H1 (cell line): ENCODE results near the gene TLK1. TPM values are rescaled to one million over a fixed set of nuclear protein-coding genes. Genes with fewer than 3 reads are reported as not detected.

Source experiments
- CTCF ChIA-PET: fragments of 300-600 bp; sonication (Branson Sonifier 250); formaldehyde crosslinking; loops from one replicate; lab custom pipeline; 2021; ENCODE audit not compliant: partially characterized antibody; lab: Charles Lee
- POLR2A ChIA-PET: fragments of 300-600 bp; sonication (Branson Sonifier 250); formaldehyde crosslinking; loops from one replicate; lab custom pipeline; 2021; ENCODE audit warnings: inconsistent platforms; ENCODE audit not compliant: partially characterized antibody; lab: Charles Lee
- DNase-seq, 2 experiments: peaks; one replicate each; pipeline versions ENCODE4 v3.0.0 to v3.0.0-alpha.2; 2010 to 2022; ENCODE audit warnings: low spot score in 2 of 2, low read depth in 1 of 2, mixed read lengths in 1 of 2
- FAIRE-seq: peaks from 2 replicates; lab custom pipeline; 2011; peaks lifted over from hg19 to GRCh38; lab: Jason Lieb, UNC
- H2AFZ ChIP-seq: 2 replicates; pipeline ENCODE4 v1.8.1; 2012; ENCODE audit warnings: low read length, inconsistent platforms
- H2AK5ac ChIP-seq: 2 replicates; pipeline ENCODE4 v1.6.1; 2013; ENCODE audit warnings: low read depth, low read length
- H2BK120ac ChIP-seq: replicated peaks from 2 replicates; pipeline ENCODE3; 2013; ENCODE audit warnings: low read depth, low read length, inconsistent platforms
- H2BK12ac ChIP-seq: 2 replicates; pipeline ENCODE4 v1.6.1; 2013; ENCODE audit warnings: low read depth, low read length
- H2BK15ac ChIP-seq: 2 replicates; pipeline ENCODE4 v1.6.1; 2013; ENCODE audit warnings: low read length
- H2BK20ac ChIP-seq: 2 replicates; pipeline ENCODE4 v1.6.1; 2013; ENCODE audit warnings: low read length
- H2BK5ac ChIP-seq: 2 replicates; pipeline ENCODE4 v1.6.1; 2013; ENCODE audit warnings: low read depth, low read length
- H3K14ac ChIP-seq: 2 replicates; pipeline ENCODE4 v1.6.1; 2013; ENCODE audit warnings: inconsistent platforms; ENCODE audit not compliant: insufficient read length
- H3K18ac ChIP-seq: 2 replicates; pipeline ENCODE4 v1.6.1; 2013; ENCODE audit warnings: low read length; ENCODE audit errors: extremely low read depth
- H3K23ac ChIP-seq: 2 replicates; pipeline ENCODE4 v1.6.1; 2013; ENCODE audit warnings: inconsistent platforms; ENCODE audit not compliant: insufficient read length
- H3K23me2 ChIP-seq: 2 replicates; pipeline ENCODE4 v1.6.1; 2013; ENCODE audit warnings: low read depth, low read length
- H3K27ac ChIP-seq: 2 replicates; pipeline ENCODE4 v1.6.1; 2011; ENCODE audit warnings: low read depth, low read length, inconsistent platforms
- H3K27me3 ChIP-seq, 4 experiments: replicated peaks in 1 of 4; 1 replicate in 1 of 4; 2 replicates in 3 of 4; pipeline versions ENCODE4 v1.6.1 to v1.8.1; 2011 to 2013; ENCODE audit warnings: low read length in 3 of 4, mild to moderate bottlenecking in 3 of 4, inconsistent platforms in 2 of 4, mixed read lengths in 2 of 4, moderate library complexity in 1 of 4; ENCODE audit not compliant: control insufficient read depth in 3 of 4, insufficient read depth in 3 of 4; ENCODE audit errors: extremely low read depth in 1 of 4
- H3K36me3 ChIP-seq, 4 experiments: 2 replicates each; pipeline versions ENCODE4 v1.6.1 to v1.8.1; 2011 to 2013; ENCODE audit warnings: mild to moderate bottlenecking in 4 of 4, low read length in 3 of 4, moderate library complexity in 2 of 4, control low read depth in 1 of 4, inconsistent platforms in 1 of 4; ENCODE audit not compliant: insufficient read depth in 4 of 4, control insufficient read depth in 2 of 4
- H3K4ac ChIP-seq: replicated peaks from 2 replicates; pipeline ENCODE3; 2013; ENCODE audit warnings: low read length, low read depth, mixed read lengths, inconsistent platforms; ENCODE audit not compliant: insufficient read length
- H3K4me1 ChIP-seq, 4 experiments: replicated peaks in 1 of 4; 1 replicate in 1 of 4; 2 replicates in 3 of 4; pipeline versions ENCODE4 v1.6.1 to v1.8.1; 2011 to 2013; ENCODE audit warnings: low read length in 3 of 4, inconsistent platforms in 2 of 4, mixed read lengths in 1 of 4; ENCODE audit not compliant: insufficient read depth in 4 of 4, control insufficient read depth in 3 of 4
- H3K4me2 ChIP-seq, 2 experiments: 2 replicates each; pipeline versions ENCODE4 v1.6.1 to v1.8.1; 2011 to 2013; ENCODE audit warnings: low read depth in 2 of 2, low read length in 2 of 2, control low read depth in 1 of 2, inconsistent platforms in 1 of 2, mild to moderate bottlenecking in 1 of 2; ENCODE audit not compliant: insufficient read depth in 1 of 2
- H3K4me3 ChIP-seq, 4 experiments: fragments of 200-600, 300-600 bp in 1 of 4; sonication (generic), shearing (Covaris generic), sonication (Bioruptor Twin) in 1 of 4; 2 replicates each; pipeline versions ENCODE4 v1.5.1 to v1.8.1; 2011 to 2016; ENCODE audit warnings: low read length in 4 of 4, low read depth in 3 of 4, control low read depth in 2 of 4, inconsistent platforms in 2 of 4, mild to moderate bottlenecking in 2 of 4, mixed read lengths in 1 of 4, moderate library complexity in 1 of 4; ENCODE audit not compliant: insufficient read depth in 2 of 4; ENCODE audit errors: extremely low read depth in 1 of 4
- H3K56ac ChIP-seq: replicated peaks from 2 replicates; pipeline ENCODE3; 2013; ENCODE audit warnings: low read depth, mild to moderate bottlenecking, mixed read lengths, low read length, inconsistent platforms; ENCODE audit not compliant: insufficient read length
- H3K79me1 ChIP-seq: 2 replicates; pipeline ENCODE4 v1.6.1; 2013; ENCODE audit warnings: low read depth, low read length, control low read depth
- H3K79me2 ChIP-seq, 2 experiments: 2 replicates each; pipeline versions ENCODE4 v1.6.1 to v1.8.1; 2012 to 2013; ENCODE audit warnings: low read length in 2 of 2, mild to moderate bottlenecking in 2 of 2, inconsistent platforms in 1 of 2; ENCODE audit not compliant: insufficient read depth in 2 of 2, control insufficient read depth in 1 of 2
- H3K9ac ChIP-seq, 4 experiments: replicated peaks in 1 of 4; 1 replicate in 1 of 4; 2 replicates in 3 of 4; pipeline versions ENCODE4 v1.6.1 to v1.8.1; 2011 to 2013; ENCODE audit warnings: low read depth in 3 of 4, low read length in 3 of 4, control low read depth in 2 of 4, mild to moderate bottlenecking in 2 of 4, moderate library complexity in 2 of 4, inconsistent platforms in 1 of 4; ENCODE audit errors: extremely low read depth in 1 of 4
- H3K9me3 ChIP-seq, 2 experiments: 2 replicates each; pipeline versions ENCODE4 v1.6.1 to v1.8.1; 2012 to 2013; ENCODE audit warnings: mild to moderate bottlenecking in 2 of 2, moderate library complexity in 2 of 2, control low read depth in 1 of 2, inconsistent platforms in 1 of 2, low read depth in 1 of 2, low read length in 1 of 2, mixed read lengths in 1 of 2; ENCODE audit not compliant: insufficient read depth in 2 of 2
- H4K20me1 ChIP-seq, 2 experiments: replicated peaks in 1 of 2; 2 replicates each; pipeline versions ENCODE3 to v1.8.1; 2011 to 2013; ENCODE audit warnings: inconsistent platforms in 2 of 2, low read length in 2 of 2, mild to moderate bottlenecking in 1 of 2; ENCODE audit not compliant: insufficient read depth in 2 of 2, control insufficient read depth in 1 of 2
- H4K5ac ChIP-seq: 2 replicates; pipeline ENCODE4 v1.6.1; 2013; ENCODE audit warnings: low read length, low read depth, mixed read lengths, inconsistent platforms; ENCODE audit not compliant: insufficient read length
- H4K8ac ChIP-seq: 2 replicates; pipeline ENCODE4 v1.8.0; 2013; ENCODE audit warnings: mild to moderate bottlenecking, moderate library complexity, low read length, inconsistent platforms; ENCODE audit not compliant: insufficient read depth; ENCODE audit errors: extremely low read depth
- H4K91ac ChIP-seq: replicated peaks from 2 replicates; pipeline ENCODE3; 2013; ENCODE audit warnings: low read length, mixed read lengths, inconsistent platforms; ENCODE audit not compliant: insufficient read length
- POLR2AphosphoS5 ChIP-seq: IDR thresholded peaks from 2 replicates; pipeline ENCODE4 v1.6.1; 2011; ENCODE audit warnings: low read depth, low read length
- RFX5 ChIP-seq: IDR thresholded peaks from 2 replicates; pipeline ENCODE4 v1.6.1; 2011; ENCODE audit warnings: low read depth, low read length, improper control_type of control experiment, borderline replicate concordance
- WGBS, 2 experiments: shearing (Covaris generic) in 1 of 2; methylation state at CpG; one replicate each; pipeline versions ENCODE4 v1.1.6 to v1.1.7; 2013 to 2015; ENCODE audit warnings: low lambda C conversion rate in 2 of 2, mixed read lengths in 2 of 2, inconsistent platforms in 1 of 2, low coverage in 1 of 2, missing lambda C conversion rate in 1 of 2; ENCODE audit not compliant: insufficient replicate concordance in 2 of 2, insufficient coverage in 1 of 2, insufficient read length in 1 of 2; ENCODE audit errors: extremely low coverage in 1 of 2, missing lambda C conversion rate in 1 of 2; 5-methylcytosine and 5-hydroxymethylcytosine counted together
- polyA plus RNA-seq, 7 experiments: library from polyadenylated mRNA; depleted of rRNA in 3 of 7; stranded (reverse) in 5 of 7; unstranded in 2 of 7; fragments of >200 nt in 5 of 7; fragments of 200-250 nt in 2 of 7; gene quantifications; 1 replicate in 5 of 7; 2 replicates in 1 of 7; 4 replicates in 1 of 7; pipeline versions ENCODE4 v1.2.1 to v1.2.3, GENCODE V29; 2011 to 2013; ENCODE audit warnings: missing spikeins in 2 of 7, mixed read lengths in 2 of 7
- total RNA-seq: library from RNA; stranded (reverse); fragmentation: NEBNext Ultra II Directional; extraction: Animal tissue kit (Norgen Biotek cat#: 25700); gene quantifications from 2 replicates; pipeline ENCODE4 v1.2.1, GENCODE V29; 2021

TLK1 gene
- total and polyA plus RNA-seq, 2 of the 8 experiments (the other 6 are each of a cell fraction or from before 2014, with no cell fraction given), result 11.2 to 102 TPM

- H4K20me1 ChIP-seq, result no peaks in the 10 kb centered on the region
- no peak overlapping the region for H3K56ac ChIP-seq
- no peak overlapping the region for H3K27ac ChIP-seq
- no peak overlapping the region for H2BK120ac ChIP-seq
- H3K23ac ChIP-seq, result no peak overlapping the region
- no peaks in the 10 kb centered on the region for H3K27me3 ChIP-seq
- no peaks in the 10 kb centered on the region for H3K79me2 ChIP-seq
- no peak for DNase-seq
- H2BK12ac ChIP-seq, result no peak overlapping the region
- H3K36me3 ChIP-seq, result peaks cover 0 to 6% (median 0%) of the 10 kb centered on the region in 4 experiments; a peak in 1 of 8 replicates
- no peak overlapping the region for H2AK5ac ChIP-seq
- FAIRE-seq, result no peak
- no peak overlapping the region for H3K18ac ChIP-seq
- no peak overlapping the region for H4K5ac ChIP-seq
- no peaks in the 10 kb centered on the region for H3K23me2 ChIP-seq
- H3K9me3 ChIP-seq, result no peaks in the 10 kb centered on the region
- TF ChIP-seq RFX5 (no peak), POLR2AphosphoS5 (peak; percentile 41; the same call in 1 of the 2 replicates)
- no peak overlapping the region for H3K4me2 ChIP-seq
- H3K14ac ChIP-seq, result no peak overlapping the region
- 89% methylated on average over 5 of the region's 5 CpGs; no CpG with 5 or more reads in 1 of the 2 experiments for WGBS, 2 experiments
- H2AFZ ChIP-seq, result no peak overlapping the region
- no peak overlapping the region for H4K91ac ChIP-seq
- no peak overlapping the region for H2BK15ac ChIP-seq
- no peaks in the 10 kb centered on the region for H3K79me1 ChIP-seq
- CTCF ChIA-PET, result interaction anchor here (1.0 to 7.2 kb wide), 3 partner anchors 11 to 18 kb away, joined by 3 to 49 read pairs (median 6); no protein-coding TSS in a partner anchor
- H3K4me3 ChIP-seq, result no peak overlapping the region
- no peak overlapping the region for H2BK20ac ChIP-seq
- no peak overlapping the region for H2BK5ac ChIP-seq
- H4K8ac ChIP-seq, result no peak overlapping the region; the same call in 1 of the 2 replicates
- H3K4me1 ChIP-seq, result peaks cover 0 to 6% (median 2%) of the 10 kb centered on the region in 4 experiments; a peak in 2 of 7 replicates
- no peak overlapping the region for H3K4ac ChIP-seq
- H3K9ac ChIP-seq, result no peak overlapping the region
- POLR2A ChIA-PET, result interaction anchor here (4.3 kb wide), 1 partner anchor 10 kb away, joined by 17 read pairs; no protein-coding TSS in a partner anchor
Observed at GRCh38 chr2:170985407-170985806, 175.3 kb downstream of the TLK1 start.
